Memory B cell (primary cell): Measurements from ENCODE around the gene SCFD2.
"Not testable (repeated sequence)": the region's sequence is repeated elsewhere in the genome, so short reads cannot be mapped to it uniquely, and the experiment has no call there.

ENCODE experiments used
- ATAC-seq: fragments of 150-1000 bp; cut with Tn5 transposase; 2 replicates; pipeline ENCODE4 v1.10.0; 2021; ENCODE audit warnings: low read depth, mild to moderate bottlenecking, moderate library complexity
- DNase-seq, 2 donors: peaks; one replicate each; pipeline ENCODE4 v3.0.0; 2022; ENCODE audit warnings: low spot score in 2 of 2
- H3K27ac Mint-ChIP-seq: one replicate; pipeline ENCODE4 v1.8.0; 2022; ENCODE audit warnings: mild to moderate bottlenecking, moderate library complexity, mixed read lengths
- H3K27me3 Mint-ChIP-seq: one replicate; pipeline ENCODE4 v1.8.0; 2022; ENCODE audit warnings: mixed read lengths
- H3K36me3 Mint-ChIP-seq: one replicate; pipeline ENCODE4 v1.8.0; 2022; ENCODE audit warnings: mild to moderate bottlenecking, mixed read lengths
- H3K4me1 Mint-ChIP-seq: one replicate; pipeline ENCODE4 v1.8.0; 2022; ENCODE audit warnings: mixed read lengths
- H3K4me3 Mint-ChIP-seq: one replicate; pipeline ENCODE4 v1.8.0; 2022; ENCODE audit warnings: mild to moderate bottlenecking, moderate library complexity, mixed read lengths
- H3K9me3 Mint-ChIP-seq: one replicate; pipeline ENCODE4 v1.8.0; 2022; ENCODE audit warnings: mixed read lengths

The SCFD2 gene

DNA sequence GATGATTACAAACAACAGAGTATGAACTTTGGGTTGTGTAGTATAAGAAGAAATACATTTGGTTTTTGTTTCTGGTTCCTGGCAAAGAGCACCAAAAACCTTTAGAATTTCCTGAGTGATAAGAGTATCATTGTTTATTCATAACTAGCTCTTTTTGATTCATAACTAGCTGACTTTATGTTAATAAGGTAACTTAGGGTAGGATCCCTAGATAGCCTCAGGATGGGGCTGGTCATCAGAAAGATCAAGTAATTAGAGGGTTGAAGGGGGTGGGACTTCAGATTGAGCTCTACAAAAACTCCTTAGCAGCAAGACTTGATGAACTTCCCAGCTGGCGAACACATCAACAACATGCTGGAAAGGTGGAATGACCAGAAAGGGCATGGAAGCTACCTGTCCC is 166.5 kb downstream of the SCFD2 start:
- Mint-ChIP-seq H3K27ac (peak overlapping the region; percentile 17), H3K9me3 (no peaks in the 10 kb centered on the region), H3K4me1 (no peaks in the 10 kb centered on the region), H3K4me3 (no peak overlapping the region), H3K27me3 (no peaks in the 10 kb centered on the region), H3K36me3 (peaks cover 5% of the 10 kb centered on the region)
- ATAC-seq, result no peak
- no peak for DNase-seq

DNA sequence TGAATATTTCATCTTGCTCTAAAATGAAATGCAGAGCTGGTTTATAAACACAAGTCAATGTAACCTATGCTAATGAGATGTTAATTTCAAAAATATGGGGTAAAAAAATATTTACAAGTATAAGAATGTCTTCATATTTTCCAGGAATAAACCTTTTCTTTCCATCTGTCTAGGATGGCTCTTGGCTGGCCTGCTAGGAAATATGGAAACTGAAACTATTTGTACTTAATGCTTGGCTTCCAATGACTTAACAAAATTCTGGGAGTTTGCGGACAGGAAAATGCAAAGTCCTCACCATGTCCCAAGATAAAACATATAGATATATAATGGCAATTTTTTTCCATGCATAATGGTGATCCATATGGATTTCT is 168.1 kb downstream of the SCFD2 start:
- H3K4me1 Mint-ChIP-seq, result no peaks in the 10 kb centered on the region
- H3K4me3 Mint-ChIP-seq, result no peak overlapping the region
- H3K27me3 Mint-ChIP-seq, result no peaks in the 10 kb centered on the region
- no peaks in the 10 kb centered on the region for H3K36me3 Mint-ChIP-seq
- ATAC-seq (no peak), DNase-seq (no peak)
- H3K27ac Mint-ChIP-seq, result no peak overlapping the region
- no peaks in the 10 kb centered on the region for H3K9me3 Mint-ChIP-seq

DNA sequence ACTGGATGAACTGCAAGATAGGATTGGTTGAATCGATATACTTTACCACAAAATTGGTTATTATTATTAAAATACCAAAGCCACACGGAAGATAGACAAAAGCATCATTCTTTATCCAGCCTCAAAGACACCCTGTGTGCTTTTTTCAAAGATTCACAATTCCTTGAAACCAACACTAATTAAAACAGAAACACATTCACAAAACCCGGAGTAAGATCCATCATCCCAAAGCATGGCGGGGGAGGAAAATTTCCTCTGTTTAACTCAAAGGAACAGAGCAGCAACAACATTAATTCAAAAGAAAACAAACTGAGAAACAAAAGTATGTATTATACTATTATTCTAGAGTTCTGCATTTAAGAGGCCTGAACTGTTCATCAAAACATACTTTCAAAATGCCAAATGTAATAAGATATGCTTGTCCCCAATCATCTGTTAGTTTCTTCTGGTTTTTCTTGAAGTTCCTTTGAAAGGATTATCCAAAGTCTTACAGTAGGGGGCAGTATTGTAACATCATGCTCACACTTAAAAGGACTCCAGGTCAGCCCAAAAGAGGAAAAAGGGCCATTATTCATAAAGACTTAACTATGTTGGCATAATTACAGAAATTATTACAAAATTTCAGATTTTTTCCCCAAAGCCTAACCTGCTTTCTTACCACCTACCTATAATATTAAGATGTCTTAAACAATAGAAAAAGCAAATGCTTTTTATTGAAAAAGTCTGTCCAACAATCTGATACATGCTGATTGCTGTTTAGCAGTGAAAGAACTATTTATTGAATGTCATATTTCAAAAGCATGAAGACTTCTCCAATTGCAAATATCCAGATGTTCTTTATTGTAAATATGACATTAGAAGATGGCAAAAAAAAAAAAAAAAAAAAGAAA is 168.7 kb downstream of the SCFD2 start:
- H3K27ac Mint-ChIP-seq, result no peak overlapping the region
- no peaks in the 10 kb centered on the region for H3K36me3 Mint-ChIP-seq
- no peaks in the 10 kb centered on the region for H3K9me3 Mint-ChIP-seq
- DNase-seq (peak in 1 of 2 donors; percentile 57), ATAC-seq (peak; percentile 39)
- peaks cover under 1% of the 10 kb centered on the region for H3K4me1 Mint-ChIP-seq
- H3K4me3 Mint-ChIP-seq, result no peak overlapping the region
- no peaks in the 10 kb centered on the region for H3K27me3 Mint-ChIP-seq

DNA sequence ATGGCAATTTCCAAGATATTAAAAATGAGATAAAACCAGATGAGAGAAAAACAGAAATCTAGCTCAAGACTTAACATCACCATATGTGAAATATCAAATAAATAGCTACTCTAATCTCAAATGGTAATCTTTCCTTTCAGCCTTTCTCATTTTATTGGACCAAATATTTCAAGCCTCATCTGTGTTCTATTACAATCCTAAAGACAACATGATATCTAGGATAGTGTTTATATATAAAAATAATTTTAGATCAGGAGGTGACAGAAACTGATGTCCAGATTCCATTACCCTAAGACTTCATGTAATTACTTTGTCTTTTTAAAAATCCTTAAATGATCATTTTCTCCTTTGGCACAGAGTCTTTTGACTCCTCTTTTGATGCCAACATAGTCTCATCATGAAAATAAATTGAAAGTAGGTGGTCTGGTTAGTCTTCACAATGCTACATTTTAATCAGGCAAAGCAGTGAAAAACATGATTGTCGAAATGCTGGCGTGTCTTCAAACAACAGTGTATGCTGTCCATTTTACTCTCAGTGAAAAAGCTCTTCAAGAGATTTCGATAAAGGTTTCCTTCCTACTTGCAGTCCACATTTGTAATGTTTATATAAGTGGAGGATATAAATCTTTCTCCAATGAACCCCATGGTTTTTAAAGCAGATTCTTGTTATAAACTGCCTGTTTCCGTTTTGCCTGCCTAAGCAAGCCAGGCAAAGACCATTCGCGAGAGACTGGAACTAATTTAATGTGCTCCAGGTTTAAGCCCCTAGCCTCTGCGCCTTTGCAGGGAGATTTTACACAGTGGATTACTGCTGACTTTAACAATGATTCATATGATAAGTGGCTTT is 169.8 kb downstream of the SCFD2 start:
- ATAC-seq (no peak), DNase-seq (no peak)
- H3K27me3 Mint-ChIP-seq, result no peaks in the 10 kb centered on the region
- peak overlapping the region; percentile 14 for H3K27ac Mint-ChIP-seq
- no peaks in the 10 kb centered on the region for H3K9me3 Mint-ChIP-seq
- no peak overlapping the region for H3K4me3 Mint-ChIP-seq
- peaks cover 3% of the 10 kb centered on the region for H3K4me1 Mint-ChIP-seq
- H3K36me3 Mint-ChIP-seq, result no peaks in the 10 kb centered on the region

DNA sequence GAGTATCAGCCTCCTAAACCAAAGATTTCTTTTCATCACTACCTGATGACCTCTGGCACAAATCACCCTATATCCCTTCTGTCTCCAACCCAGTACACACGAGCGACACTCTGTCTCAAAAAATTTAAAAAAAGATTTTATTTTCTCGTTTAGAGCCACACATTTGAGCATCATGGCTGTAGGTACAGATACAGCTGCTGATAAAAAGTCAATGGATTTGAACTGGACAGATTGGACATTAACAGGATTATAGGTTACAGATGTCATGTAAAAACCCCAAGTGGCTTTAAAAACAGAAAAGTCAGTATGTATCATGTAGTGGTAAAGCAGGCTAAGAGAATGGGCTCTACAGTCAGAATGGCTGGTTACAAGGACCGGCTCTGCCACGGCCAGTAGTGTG is 171.1 kb downstream of the SCFD2 start:
- no peak overlapping the region for H3K4me3 Mint-ChIP-seq
- DNase-seq (no peak), ATAC-seq (no peak)
- H3K27me3 Mint-ChIP-seq, result no peaks in the 10 kb centered on the region
- peaks cover 3% of the 10 kb centered on the region for H3K36me3 Mint-ChIP-seq
- H3K9me3 Mint-ChIP-seq, result no peaks in the 10 kb centered on the region
- no peak overlapping the region for H3K27ac Mint-ChIP-seq
- H3K4me1 Mint-ChIP-seq, result peaks cover 3% of the 10 kb centered on the region

DNA sequence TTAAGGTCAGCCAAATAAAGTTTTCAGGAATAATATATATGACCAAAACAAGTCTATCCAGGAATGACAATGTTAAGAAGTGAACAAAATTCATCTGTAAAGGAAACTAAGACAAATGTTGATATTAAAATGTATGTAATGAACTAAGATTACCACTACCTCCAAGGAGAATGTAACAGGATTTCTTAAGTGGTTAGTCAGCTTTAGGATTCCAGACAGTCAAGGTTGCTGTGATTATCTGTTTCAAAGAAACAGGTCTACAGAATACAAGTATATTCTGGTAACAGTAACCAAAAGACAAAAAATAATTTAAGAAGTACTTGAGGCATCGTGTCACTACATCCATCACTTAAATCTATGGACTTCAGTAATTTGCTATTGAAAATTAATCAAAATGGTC is 172.8 kb downstream of the SCFD2 start:
- no peaks in the 10 kb centered on the region for H3K27me3 Mint-ChIP-seq
- DNase-seq, result no peak
- peaks cover 7% of the 10 kb centered on the region for H3K36me3 Mint-ChIP-seq
- no peaks in the 10 kb centered on the region for H3K9me3 Mint-ChIP-seq
- H3K27ac Mint-ChIP-seq, result no peak overlapping the region
- H3K4me1 Mint-ChIP-seq, result peaks cover 3% of the 10 kb centered on the region
- no peak for ATAC-seq
- no peak overlapping the region for H3K4me3 Mint-ChIP-seq

DNA sequence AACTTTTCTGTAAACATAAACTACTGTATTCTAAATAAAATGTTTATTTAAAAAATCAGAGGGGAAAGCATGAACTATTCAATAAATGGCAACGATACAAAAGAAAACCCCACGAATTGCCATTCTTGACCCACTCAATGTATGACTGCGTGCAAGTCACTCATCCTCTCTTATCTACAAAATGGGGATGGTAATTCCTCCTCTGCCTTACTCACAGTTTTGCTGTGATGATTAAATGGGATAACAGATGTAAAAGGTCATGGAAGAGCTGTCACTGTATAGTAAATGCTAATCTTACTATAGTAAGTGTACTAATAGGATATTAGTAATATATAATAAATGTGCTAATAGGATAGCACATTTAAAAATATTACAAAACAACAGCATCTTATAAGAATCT is 173.4 kb downstream of the SCFD2 start:
- ATAC-seq (no peak), DNase-seq (no peak)
- no peak overlapping the region for H3K4me3 Mint-ChIP-seq
- peaks cover 3% of the 10 kb centered on the region for H3K4me1 Mint-ChIP-seq
- H3K36me3 Mint-ChIP-seq, result peaks cover 7% of the 10 kb centered on the region
- H3K9me3 Mint-ChIP-seq, result no peaks in the 10 kb centered on the region
- H3K27me3 Mint-ChIP-seq, result no peaks in the 10 kb centered on the region
- no peak overlapping the region for H3K27ac Mint-ChIP-seq

DNA sequence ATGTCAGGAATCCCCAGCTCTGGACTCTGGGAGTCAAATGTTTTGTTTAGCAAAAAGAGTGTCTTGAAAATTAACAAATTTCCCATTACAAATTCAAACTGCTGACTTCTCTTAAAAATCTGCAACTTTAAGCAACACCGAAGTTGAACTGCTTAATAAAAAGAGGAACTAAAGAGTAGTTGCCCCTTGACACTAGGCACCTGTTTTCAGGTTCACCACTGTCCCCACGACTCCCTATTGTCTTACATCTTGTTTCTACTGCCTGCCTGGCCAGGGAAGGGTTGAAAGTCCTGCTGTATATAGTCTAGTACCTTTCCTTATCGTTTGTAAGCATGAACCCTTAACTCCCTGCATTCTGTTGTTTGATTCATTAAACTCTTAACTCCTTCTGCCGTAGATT is 173.9 kb downstream of the SCFD2 start:
- peaks cover 3% of the 10 kb centered on the region for H3K4me1 Mint-ChIP-seq
- peaks cover 7% of the 10 kb centered on the region for H3K36me3 Mint-ChIP-seq
- DNase-seq (no peak), ATAC-seq (no peak)
- H3K9me3 Mint-ChIP-seq, result no peaks in the 10 kb centered on the region
- H3K27me3 Mint-ChIP-seq, result no peaks in the 10 kb centered on the region
- no peak overlapping the region for H3K27ac Mint-ChIP-seq
- H3K4me3 Mint-ChIP-seq, result no peak overlapping the region

DNA sequence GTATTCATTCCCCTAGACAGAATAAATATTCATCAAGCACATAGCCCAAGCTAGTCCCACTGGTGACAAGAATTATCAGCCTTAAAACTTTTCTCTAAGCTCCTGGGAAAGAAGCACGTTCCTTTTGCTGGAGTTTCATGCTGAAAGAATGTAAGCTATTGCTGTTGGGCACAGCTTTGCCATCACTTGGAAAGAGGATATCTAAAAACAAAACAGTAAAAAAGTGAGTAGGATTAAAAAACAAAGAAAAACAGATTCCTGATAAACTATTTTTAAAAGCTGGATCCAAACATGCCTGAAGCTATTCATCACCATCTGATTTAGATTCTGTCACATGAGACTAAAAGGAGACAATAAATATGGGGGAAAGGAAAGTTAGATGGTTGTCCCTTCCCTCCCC is 176.8 kb downstream of the SCFD2 start:
- ATAC-seq, result no peak
- Mint-ChIP-seq H3K4me3 (no peak overlapping the region), H3K36me3 (peaks cover 7% of the 10 kb centered on the region), H3K9me3 (no peaks in the 10 kb centered on the region), H3K27me3 (no peaks in the 10 kb centered on the region), H3K4me1 (peaks cover 3% of the 10 kb centered on the region), H3K27ac (no peak overlapping the region)
- no peak for DNase-seq

DNA sequence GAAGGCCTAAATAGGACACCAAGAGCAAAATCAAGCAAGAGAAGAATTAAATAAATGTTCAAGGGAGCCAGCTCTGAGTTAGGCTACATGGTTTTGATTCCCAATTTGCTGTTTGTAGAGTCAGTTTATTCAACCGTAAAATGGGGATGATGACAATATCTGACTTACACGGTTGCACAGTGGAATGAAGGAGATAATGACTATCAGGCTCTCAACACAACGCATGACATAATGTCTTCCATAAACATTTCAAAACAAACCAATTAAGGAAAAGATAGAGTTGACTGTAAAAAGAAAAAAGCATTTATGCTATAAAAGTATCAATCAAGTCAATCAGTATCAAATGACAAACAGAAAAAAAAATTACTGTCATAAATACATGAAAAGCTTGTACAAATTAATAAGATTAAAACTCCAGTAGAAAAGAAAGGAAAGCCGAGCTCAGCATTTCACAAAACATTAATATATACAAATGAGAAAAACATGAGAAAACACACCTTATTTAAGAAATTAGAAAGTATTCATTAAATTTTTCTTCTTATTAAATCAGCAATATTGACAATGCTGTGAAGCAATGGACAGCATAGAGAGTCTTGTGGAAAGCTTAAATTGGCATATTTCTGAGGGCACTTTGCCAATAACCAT is 179.0 kb downstream of the SCFD2 start:
- H3K27ac Mint-ChIP-seq, result no peak overlapping the region
- H3K4me3 Mint-ChIP-seq, result no peak overlapping the region
- no peaks in the 10 kb centered on the region for H3K27me3 Mint-ChIP-seq
- DNase-seq, result no peak
- no peak for ATAC-seq
- no peaks in the 10 kb centered on the region for H3K9me3 Mint-ChIP-seq
- peaks cover 9% of the 10 kb centered on the region for H3K36me3 Mint-ChIP-seq
- no peaks in the 10 kb centered on the region for H3K4me1 Mint-ChIP-seq

DNA sequence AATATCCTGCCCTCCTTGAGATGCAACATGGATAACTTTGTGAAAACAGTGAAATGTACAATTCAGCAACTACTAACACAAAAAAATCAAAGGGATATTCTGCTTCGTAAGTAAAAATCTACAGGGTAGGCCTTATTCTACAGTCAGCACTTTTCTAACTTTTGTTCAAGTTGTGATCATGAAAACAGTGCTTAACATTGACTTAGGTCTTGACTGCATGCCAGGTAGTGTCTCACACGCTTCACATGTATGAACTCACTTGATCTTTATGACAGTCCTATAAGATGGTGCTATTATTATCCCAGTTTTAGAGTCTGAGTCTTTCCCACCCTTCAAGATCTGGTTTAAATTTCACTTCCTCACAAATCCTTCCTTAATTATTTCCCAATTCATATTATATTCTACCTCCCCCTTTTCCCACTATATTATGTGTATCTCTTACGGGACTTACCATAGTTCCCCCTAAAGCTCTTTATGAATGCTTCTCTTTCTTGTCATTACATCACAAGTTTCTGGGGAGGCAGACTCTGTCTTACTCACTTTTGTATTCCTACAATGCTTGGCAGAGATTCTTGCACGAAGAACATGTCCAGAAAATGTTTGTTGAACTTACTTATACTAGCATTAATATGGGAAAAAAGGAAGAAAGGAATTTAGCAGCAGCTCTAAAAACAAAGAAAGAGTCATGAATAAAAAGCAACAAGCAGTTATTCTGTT is 179.8 kb downstream of the SCFD2 start:
- H3K27me3 Mint-ChIP-seq, result no peaks in the 10 kb centered on the region
- no peak for ATAC-seq
- no peak for DNase-seq
- no peaks in the 10 kb centered on the region for H3K9me3 Mint-ChIP-seq
- H3K27ac Mint-ChIP-seq, result no peak overlapping the region
- no peaks in the 10 kb centered on the region for H3K4me1 Mint-ChIP-seq
- peaks cover 9% of the 10 kb centered on the region for H3K36me3 Mint-ChIP-seq
- no peak overlapping the region for H3K4me3 Mint-ChIP-seq

DNA sequence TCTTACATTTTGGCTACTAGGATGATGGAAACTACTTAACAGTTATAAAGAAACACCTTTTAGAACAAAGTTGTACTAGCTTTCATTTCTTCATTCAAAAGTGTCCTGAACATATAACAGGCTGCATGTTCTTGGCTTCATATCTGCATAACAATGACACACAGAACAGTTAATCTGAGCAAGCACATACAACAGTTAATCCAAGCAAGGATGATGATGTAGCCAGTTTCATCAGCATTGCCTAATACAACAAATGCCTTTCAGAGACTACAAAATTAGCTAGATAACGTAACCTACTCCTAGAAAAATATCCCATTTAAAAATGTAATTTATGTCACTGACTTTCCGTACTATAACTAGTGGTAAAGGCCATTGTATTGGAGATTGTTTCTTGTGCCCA is 182.1 kb downstream of the SCFD2 start:
- Mint-ChIP-seq H3K4me1 (no peaks in the 10 kb centered on the region), H3K4me3 (no peak overlapping the region), H3K27ac (no peak overlapping the region), H3K9me3 (peaks cover 1% of the 10 kb centered on the region), H3K36me3 (peaks cover 12% of the 10 kb centered on the region), H3K27me3 (no peaks in the 10 kb centered on the region)
- ATAC-seq, result no peak
- DNase-seq, result no peak

DNA sequence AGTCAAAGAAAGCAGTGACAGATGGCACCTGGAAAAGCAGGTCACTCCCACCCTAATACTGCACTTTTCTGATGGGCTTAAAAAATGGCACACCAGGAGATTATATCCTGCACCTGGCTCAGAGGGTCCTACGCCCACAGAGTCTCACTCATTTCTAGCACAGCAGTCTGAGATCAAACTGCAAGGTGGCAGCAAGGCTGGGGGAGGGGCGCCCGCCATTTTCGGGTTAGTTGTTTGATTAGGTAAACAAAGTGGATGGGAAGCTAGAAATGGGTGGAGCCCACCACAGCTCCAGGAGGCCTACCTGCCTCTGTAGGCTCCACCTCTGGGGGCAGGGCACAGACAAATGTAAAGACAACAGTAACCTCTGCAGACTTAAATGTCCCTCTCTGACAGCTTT is 188.1 kb downstream of the SCFD2 start:
- not testable (repeated sequence) for H3K9me3 Mint-ChIP-seq, H3K27me3 Mint-ChIP-seq, H3K4me3 Mint-ChIP-seq, DNase-seq, H3K27ac Mint-ChIP-seq, ATAC-seq
- Mint-ChIP-seq H3K4me1 (peaks cover 19% of the 10 kb centered on the region), H3K36me3 (peaks cover 25% of the 10 kb centered on the region)

DNA sequence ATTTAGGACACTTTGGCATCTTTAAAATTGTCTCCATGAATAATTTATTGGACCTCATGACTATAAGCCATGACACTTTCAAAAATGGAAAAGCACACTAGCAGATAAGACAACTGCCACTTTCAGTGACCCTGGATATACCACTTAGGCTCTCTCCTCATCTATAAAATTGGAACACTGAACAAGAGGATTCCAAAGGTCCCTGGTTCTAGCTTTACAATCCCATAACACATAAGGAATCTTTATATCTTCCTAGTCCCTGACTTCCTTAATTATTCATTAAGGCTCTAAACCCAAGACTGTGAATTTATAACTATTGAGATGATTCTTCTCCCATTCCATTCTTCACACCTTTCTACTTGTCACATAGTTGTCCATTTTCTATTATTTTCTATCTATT is 190.2 kb downstream of the SCFD2 start:
- peaks cover 19% of the 10 kb centered on the region for H3K4me1 Mint-ChIP-seq
- H3K4me3 Mint-ChIP-seq, result no peak overlapping the region
- H3K36me3 Mint-ChIP-seq, result peaks cover 34% of the 10 kb centered on the region
- H3K27ac Mint-ChIP-seq, result no peak overlapping the region
- no peaks in the 10 kb centered on the region for H3K27me3 Mint-ChIP-seq
- no peak for ATAC-seq
- H3K9me3 Mint-ChIP-seq, result peaks cover 12% of the 10 kb centered on the region
- no peak for DNase-seq
